Measurements from ENCODE around the gene SYTL5. TPM values are rescaled to one million over a fixed set of nuclear protein-coding genes. Genes with fewer than 3 reads are reported as not detected.

Gene SYTL5
- total RNA-seq, 1 experiment from 2014 or later: 0.46 TPM

DNA sequence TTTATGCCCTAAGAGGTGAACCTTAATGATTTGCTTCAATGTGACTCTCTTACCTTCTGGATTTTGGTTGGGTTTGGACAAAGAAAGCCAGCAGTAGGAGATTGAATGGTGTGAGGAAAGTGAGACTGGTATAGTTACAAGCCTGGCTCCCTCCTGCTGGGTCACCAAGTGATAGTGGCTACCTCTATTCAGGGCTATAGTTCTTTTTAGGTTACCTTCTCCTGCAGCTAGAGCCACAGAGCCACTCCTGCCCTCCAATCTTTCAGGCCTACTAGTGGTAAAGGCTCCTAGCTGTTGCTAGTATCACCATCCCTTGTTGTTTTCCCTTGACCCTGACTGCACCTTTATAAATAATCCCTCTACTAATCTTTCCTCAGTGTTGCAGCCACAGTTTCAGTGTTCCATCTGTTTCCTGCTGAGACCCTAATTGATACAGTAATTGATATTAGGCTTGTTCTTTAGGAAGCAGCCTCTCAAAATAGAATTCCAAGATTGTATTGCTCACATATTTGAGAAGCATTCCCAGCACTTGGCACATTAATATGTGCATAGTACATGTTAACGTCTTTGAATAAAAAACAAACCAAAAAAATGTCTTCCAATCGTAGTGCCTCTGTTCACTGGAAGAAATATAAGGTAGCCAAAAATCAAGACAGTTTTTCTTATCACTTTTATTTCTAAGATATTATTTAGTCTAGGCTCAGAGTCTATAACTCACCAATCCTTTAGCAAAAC, 132.0 kb downstream of the SYTL5 start:
- no peak for DNase-seq (ENCODE audit: low read depth)

DNA sequence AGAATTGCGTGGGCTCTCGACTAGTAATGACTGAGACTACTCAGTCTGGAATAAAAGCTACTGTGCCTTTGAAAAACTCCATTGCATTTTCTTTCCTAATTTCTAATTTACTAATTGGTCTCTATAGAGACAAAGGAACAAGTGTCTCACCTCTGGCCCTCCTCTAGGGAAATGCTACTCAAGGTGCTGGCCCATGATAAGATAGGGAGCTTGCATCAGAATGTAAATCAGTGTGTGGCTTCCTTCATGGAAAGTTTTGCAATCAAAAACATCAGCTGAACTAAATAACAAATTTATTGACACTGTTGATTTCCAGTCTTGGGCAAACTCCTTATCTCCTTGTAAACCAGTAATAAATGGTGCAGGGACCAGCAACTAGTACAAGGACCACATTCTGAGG, 132.5 kb downstream of the SYTL5 start:
- no peak for DNase-seq (ENCODE audit: low read depth)

- peak; percentile 59 for DNase-seq (ENCODE audit: low read depth)
Observed at GRCh38 chrX:38142610-38143009, 136.3 kb downstream of the SYTL5 start.

DNA sequence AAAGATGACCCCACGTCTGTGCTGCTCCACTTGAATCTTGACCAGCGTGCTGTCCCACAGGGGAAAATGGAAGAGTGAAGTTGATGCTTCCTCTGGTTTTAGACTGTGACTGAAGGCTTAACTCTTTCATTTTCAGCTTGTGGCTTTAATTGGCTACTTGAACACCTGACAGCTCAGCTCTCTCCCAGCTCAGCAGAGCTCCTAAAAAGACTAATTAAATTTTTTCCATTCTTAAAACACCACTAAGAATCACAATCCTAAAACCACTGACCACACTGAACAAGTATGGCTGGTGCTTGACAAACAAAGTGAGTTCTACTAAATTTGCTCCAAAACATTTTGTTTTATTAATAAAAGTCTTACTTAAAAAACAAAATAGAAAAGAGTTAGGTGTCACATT, 142.7 kb downstream of the SYTL5 start:
- DNase-seq (ENCODE audit: low read depth): no peak

DNA sequence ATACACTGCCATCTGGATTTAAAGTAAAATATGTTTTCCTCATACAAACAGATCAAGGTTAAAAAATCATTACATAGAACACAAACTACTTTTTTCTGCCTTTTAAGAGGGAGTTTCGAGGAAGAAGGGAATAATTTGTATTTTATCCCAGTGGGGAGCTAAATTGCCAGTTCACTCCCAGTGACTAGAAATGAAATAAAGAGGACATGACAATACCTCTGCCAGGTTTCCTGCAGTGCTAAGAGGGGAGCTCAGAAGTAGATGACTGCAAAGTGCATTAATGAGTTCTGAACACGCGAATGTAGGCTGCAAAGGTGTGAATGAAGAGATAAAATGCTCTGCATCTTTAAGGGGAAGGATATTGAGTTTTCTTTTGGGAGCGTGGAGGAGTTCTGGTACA, 144.6 kb downstream of the SYTL5 start:
- DNase-seq (ENCODE audit: low read depth): no peak

DNA sequence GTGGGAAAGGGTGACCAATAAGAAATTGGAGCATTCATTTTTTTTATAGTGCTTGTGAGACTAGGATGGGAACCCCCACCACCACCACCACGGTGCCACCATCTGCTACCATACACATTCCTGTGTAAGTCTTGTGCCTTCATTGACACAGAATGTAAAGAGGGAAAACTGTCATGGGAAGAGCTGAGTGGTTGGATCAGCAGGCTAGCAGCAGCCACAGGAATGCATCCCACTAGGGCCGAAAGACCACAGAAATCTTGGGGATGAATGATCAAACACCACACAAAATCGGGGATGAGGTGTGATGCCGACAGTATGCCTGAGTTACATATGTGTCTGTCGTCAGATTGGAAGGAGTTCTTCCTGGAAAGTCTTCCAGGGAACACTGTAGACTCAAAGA, 145.1 kb downstream of the SYTL5 start:
- peak; percentile 69 for DNase-seq (ENCODE audit: low read depth)

DNA sequence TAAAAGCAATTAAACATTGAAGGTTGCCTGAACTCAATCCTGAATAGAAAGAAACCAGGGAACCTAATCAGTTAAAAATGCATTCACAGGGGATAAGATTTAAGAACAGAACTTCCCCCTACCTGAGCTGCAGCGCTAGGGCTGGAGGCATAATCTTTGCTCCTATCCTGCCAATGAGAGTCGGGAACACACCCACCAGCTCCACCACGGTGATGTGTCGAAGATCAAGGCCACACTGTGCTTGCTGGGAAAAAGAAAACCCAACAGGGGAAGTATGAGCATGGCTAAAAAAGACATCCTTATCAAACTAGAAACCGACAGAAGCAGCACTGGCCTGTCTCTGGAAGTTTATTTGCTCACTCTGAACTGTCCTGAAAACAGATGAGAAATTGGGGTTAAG, 148.0 kb downstream of the SYTL5 start:
- no peak for DNase-seq (ENCODE audit: low read depth)

DNA sequence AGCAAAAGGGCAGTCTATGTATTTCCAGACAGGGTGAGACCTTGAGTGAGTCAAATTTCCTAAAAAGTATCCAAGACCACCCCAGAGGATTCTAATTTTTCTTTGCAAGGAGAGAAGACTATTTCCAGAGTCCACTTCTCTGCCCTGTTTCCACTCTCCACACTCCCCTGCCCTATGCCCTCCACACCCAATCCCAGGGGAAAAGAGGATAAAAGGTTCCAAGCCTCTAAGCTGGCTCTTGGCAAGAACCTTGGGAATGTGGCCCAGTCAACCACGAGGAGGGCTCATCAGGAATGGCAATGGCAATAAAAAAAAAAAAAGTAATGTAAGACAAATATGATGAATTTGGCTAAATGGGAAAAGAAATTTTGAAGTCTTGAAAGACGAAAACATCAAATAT, 148.5 kb downstream of the SYTL5 start:
- peak; percentile 40 for DNase-seq (ENCODE audit: low read depth)

DNA sequence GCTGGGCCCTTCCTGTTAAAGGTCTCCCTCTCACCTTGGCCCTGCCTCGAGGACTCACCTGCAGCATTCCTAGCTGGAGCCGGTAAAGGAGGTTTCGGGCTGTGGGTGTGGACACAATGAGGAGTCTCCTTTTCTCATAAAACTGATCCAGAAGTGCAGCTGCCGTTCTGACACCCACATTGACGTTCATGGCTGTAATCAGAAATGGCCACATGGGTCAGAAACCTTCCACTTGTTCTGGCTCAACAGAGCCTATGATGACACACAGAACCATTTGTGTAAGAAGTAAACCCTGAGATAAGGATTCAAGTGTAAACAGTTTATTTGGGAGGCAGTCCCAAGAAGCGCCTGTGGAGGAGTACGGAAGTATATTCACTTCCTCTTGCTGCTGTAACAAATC, 150.5 kb downstream of the SYTL5 start:
- DNase-seq (ENCODE audit: low read depth): no peak

GRCh38 chrX:38163193-38163592, 156.8 kb downstream of the SYTL5 start:
- DNase-seq (ENCODE audit: low read depth): no peak

DNA sequence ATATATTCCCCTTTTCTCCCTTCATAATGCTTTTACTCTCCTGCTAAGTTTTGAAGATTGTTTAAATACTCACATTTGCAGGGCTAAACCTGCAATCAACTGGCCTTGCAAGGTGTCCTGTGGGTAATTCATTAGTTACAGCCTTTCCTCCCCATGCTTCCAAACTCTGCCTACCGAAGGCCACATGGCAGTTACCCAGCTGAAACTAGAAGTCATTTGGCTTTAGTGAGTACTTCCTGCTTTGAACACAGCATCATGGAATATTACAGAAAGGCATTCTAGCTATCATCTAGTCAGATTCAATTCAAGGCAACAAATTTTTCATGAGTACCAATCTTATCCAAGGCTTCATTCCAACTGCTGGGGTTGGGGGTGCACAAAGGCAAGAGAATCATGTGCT, 158.7 kb downstream of the SYTL5 start:
- DNase-seq (ENCODE audit: low read depth): no peak

DNA sequence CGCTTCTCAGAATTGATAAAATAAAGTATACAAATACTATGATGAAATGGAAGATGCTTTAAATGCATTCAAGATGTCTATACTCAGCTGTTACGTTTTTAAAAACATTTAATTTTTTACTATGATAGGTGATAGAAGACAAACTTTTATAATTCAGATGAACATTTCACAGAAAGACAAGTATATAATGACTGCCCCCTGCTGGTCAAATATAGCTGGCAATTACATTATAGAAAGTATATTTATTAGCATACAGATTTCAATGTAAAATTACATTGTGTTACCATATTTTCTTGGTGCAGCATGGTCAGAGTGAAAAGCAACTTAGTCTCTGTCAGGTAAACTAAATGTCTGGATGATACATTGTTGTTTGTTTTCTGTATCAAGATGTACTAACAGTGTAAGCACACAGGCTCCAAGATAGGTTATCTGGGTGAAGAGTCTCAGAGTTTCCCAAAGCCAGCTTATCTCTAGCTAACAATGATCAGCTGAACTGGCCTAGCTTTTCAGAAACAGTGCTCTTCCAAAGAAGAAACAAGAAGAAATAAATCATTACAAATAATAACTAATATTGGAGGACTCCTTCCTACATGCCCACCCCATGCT, 160.2 kb downstream of the SYTL5 start:
- peak; percentile 19 for DNase-seq (ENCODE audit: low read depth)

DNA sequence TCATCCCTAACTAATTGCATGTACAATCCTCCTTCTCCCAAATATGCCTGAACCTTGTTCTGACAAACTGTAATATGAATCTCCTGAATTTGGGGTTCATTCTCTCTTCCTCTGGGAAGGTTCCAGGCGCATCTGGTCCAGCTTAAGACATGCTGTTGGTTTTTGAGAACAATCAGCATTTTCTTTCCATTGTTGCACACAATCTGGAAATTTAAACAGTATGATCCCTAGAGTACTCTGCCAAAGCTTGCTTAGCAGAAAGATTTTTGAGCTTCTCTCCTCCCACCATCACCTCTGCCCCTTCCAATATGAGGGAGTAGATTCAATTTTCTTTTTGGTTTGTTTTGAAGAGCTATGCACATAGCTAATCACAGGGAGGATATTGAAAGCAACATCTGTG, 164.2 kb downstream of the SYTL5 start:
- DNase-seq (ENCODE audit: low read depth): no peak

- DNase-seq (ENCODE audit: low read depth): no peak
Observed at GRCh38 chrX:38172596-38172995, 166.2 kb downstream of the SYTL5 start.

DNA sequence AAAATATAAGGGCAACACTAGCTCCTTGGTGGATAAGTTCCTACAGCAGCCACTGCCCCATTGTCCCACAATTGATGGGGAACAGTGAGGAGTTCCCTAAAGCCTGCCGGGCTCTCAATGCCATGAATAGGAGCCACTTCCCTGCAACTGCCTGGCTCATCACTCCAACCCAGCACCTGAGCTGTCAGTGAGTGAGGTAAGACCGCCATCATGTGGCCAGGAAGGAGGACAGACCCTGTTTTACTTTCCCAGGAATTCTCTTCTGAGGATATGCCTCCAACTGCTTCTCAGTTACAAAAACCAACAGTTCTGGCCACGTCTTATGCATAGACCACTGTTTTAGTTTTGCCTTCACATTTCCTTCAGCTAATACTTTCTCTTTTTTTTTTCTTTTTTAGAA, 168.8 kb downstream of the SYTL5 start:
- no peak for DNase-seq (ENCODE audit: low read depth)

GRCh38 chrX:38178396-38178795, 172.0 kb downstream of the SYTL5 start:
- DNase-seq (ENCODE audit: low read depth): no peak

Other genes starting within 250 kb of the SYTL5 start
- gene CYBB, start 226.5 kb upstream of the SYTL5 start, total RNA-seq (2014; rRNA removed): under 0.01 TPM in 1 of 2 replicates, not detected in the other
- 50.9 and 54.8 TPM in 2 replicates for gene DYNLT3, start 159.0 kb upstream of the SYTL5 start, total RNA-seq (2014; rRNA removed)
- 182 and 185 TPM in 2 replicates for gene SRPX, start 214.3 kb downstream of the SYTL5 start, total RNA-seq (2014; rRNA removed)

Measured in LHCN-M2 (cell line).